ENCODE measurements around the gene CD40LG.

CD40LG gene

DNA sequence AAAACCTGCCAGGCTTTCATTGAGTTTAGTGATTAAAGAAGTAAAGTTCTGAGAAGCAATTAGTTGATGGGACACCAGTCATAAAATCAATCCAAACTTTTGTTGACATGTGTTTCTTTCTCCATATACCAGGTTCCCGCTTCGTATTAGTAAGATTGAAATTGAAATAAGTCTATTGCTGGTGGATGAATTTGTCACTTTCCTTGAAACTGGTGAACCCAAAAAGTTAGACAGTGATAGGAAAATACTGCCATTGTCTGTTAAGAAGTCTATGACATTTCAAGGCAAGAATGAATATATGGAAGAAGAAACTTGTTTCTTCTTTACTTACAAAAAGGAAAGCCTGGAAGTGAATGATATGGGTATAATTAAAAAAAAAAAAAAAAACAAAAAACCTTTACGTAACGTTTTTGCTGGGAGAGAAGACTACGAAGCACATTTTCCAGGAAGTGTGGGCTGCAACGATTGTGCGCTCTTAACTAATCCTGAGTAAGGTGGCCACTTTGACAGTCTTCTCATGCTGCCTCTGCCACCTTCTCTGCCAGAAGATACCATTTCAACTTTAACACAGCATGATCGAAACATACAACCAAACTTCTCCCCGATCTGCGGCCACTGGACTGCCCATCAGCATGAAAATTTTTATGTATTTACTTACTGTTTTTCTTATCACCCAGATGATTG is at the start of gene CD40LG:
TSS of gene CD40LG (plus strand) at position 482 of the 684 bp plus-strand sequence. CDS start at position 573, 91 bp downstream.
- no peaks in the 10 kb centered on the region for H3K36me3 ChIP-seq (ENCODE audit: control insufficient read depth, insufficient read depth, low read length)
- H3K4me3 ChIP-seq (ENCODE audit: low read depth, low read length): no peak within 1 kb of the TSS
- H3K27me3 ChIP-seq (ENCODE audit: control insufficient read depth, insufficient read depth, low read length): no peaks in the 10 kb centered on the region
- H3K9me3 ChIP-seq (ENCODE audit: control insufficient read depth, insufficient read depth, low read length): no peaks in the 10 kb centered on the region
- H3K9ac ChIP-seq (ENCODE audit: low read depth, low read length): no peak within 1 kb of the TSS
- peaks cover 3% of the 10 kb centered on the region for H3K4me1 ChIP-seq (ENCODE audit: control insufficient read depth, insufficient read depth, low read length)

DNA sequence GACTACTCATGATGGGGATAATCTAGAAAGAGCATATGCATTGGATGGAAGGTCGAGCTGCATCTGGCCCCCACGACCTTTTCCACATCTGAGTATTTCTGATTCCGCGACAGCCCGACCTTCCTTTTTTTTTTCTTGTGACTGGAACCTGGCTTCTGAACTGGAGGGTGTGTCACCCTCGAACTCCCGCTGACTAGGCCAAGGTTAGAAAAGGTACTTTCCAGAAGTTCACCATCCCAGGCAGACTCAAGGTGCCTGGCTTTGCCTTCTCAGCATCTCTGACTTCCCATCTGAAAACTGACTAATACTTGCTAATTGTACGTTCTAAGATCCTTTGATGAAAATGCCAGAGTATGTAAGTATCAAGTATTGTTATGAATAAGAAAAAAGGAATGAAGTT is 49.3 kb upstream of the CD40LG start:
- Histone ChIP-seq H3K9me3 (ENCODE audit: control insufficient read depth, insufficient read depth, low read length) (peaks cover 3% of the 10 kb centered on the region), H3K9ac (ENCODE audit: low read depth, low read length) (no peak overlapping the region), H3K4me1 (ENCODE audit: control insufficient read depth, insufficient read depth, low read length) (no peaks in the 10 kb centered on the region), H3K27me3 (ENCODE audit: control insufficient read depth, insufficient read depth, low read length) (no peaks in the 10 kb centered on the region), H3K36me3 (ENCODE audit: control insufficient read depth, insufficient read depth, low read length) (no peaks in the 10 kb centered on the region), H3K4me3 (ENCODE audit: low read depth, low read length) (no peak overlapping the region)

DNA sequence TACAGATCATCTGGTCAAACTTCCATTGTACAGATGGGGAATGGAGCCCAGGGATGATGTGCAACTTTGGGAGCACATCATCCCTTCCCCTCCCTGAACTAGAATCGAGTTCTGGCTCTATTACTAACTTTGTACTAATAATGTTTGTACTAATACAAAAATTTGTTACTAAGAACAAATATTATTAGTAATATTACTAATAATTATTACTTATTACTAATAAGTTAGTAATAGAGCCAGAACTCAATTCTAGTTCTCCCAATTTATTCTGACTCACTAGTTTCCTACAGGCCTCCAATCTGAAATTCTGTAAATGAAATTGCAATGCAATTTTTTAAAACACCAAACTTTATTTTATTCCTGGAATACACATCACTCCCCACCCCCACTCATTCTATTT is 47.9 kb upstream of the CD40LG start:
- Histone ChIP-seq H3K9ac (ENCODE audit: low read depth, low read length) (no peak overlapping the region), H3K9me3 (ENCODE audit: control insufficient read depth, insufficient read depth, low read length) (no peaks in the 10 kb centered on the region), H3K4me3 (ENCODE audit: low read depth, low read length) (no peak overlapping the region), H3K4me1 (ENCODE audit: control insufficient read depth, insufficient read depth, low read length) (no peaks in the 10 kb centered on the region), H3K36me3 (ENCODE audit: control insufficient read depth, insufficient read depth, low read length) (no peaks in the 10 kb centered on the region), H3K27me3 (ENCODE audit: control insufficient read depth, insufficient read depth, low read length) (no peaks in the 10 kb centered on the region)

DNA sequence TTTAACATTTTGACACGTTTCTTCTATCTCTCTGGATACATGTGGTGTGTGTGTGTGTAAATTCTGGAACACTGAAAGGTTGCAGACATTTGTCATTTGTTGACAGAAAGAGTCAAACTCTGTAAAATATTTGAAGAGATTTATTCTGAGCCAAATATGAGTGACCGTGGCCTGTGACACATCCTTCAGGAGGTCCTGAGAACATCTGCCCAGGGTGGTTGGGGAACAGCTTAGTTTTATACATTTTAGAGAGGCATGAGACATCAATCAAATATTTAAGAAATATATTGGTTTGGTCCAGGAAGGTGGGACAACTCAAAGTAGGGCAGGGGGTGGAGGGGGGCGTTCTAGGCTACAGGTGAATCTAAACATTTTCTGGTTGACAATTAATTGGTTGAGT is 40.7 kb upstream of the CD40LG start:
- no peaks in the 10 kb centered on the region for H3K9me3 ChIP-seq (ENCODE audit: control insufficient read depth, insufficient read depth, low read length)
- H3K4me3 ChIP-seq (ENCODE audit: low read depth, low read length): no peak overlapping the region
- H3K9ac ChIP-seq (ENCODE audit: low read depth, low read length): no peak overlapping the region
- H3K4me1 ChIP-seq (ENCODE audit: control insufficient read depth, insufficient read depth, low read length): no peaks in the 10 kb centered on the region
- no peaks in the 10 kb centered on the region for H3K36me3 ChIP-seq (ENCODE audit: control insufficient read depth, insufficient read depth, low read length)
- H3K27me3 ChIP-seq (ENCODE audit: control insufficient read depth, insufficient read depth, low read length): no peaks in the 10 kb centered on the region

DNA sequence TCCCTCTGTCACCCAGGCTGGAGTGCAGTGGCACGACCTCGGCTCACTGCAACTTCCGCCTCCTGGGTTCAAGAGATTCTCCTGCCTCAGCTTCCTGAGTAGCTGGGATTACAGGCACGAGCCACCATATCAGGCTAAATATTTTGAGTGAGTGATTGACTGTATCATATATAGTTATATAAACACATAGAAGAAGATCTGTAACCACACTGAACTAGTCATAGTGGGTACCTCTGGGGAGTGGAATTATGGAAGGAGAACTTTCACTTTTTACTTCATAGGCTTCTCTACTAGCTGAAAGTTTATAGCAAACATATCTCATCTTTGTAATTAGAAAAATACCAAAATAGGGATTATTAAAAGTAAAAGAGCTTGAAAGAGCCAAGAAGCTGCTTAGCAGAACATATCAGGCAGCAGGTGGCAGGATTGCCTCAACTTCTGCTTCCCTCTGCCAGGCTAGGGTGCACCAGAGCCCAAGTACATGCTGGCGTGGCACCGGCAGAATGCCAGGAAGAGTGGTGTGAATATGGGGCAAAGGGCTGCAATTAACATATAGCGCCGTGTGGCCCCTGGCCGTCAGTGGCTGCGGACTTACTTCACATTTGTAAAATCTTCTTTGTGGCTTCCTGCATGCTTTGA is 39.5 kb upstream of the CD40LG start:
- H3K9ac ChIP-seq (ENCODE audit: low read depth, low read length): no peak overlapping the region
- H3K4me1 ChIP-seq (ENCODE audit: control insufficient read depth, insufficient read depth, low read length): no peaks in the 10 kb centered on the region
- no peaks in the 10 kb centered on the region for H3K36me3 ChIP-seq (ENCODE audit: control insufficient read depth, insufficient read depth, low read length)
- H3K9me3 ChIP-seq (ENCODE audit: control insufficient read depth, insufficient read depth, low read length): no peaks in the 10 kb centered on the region
- H3K27me3 ChIP-seq (ENCODE audit: control insufficient read depth, insufficient read depth, low read length): no peaks in the 10 kb centered on the region
- H3K4me3 ChIP-seq (ENCODE audit: low read depth, low read length): no peak overlapping the region

DNA sequence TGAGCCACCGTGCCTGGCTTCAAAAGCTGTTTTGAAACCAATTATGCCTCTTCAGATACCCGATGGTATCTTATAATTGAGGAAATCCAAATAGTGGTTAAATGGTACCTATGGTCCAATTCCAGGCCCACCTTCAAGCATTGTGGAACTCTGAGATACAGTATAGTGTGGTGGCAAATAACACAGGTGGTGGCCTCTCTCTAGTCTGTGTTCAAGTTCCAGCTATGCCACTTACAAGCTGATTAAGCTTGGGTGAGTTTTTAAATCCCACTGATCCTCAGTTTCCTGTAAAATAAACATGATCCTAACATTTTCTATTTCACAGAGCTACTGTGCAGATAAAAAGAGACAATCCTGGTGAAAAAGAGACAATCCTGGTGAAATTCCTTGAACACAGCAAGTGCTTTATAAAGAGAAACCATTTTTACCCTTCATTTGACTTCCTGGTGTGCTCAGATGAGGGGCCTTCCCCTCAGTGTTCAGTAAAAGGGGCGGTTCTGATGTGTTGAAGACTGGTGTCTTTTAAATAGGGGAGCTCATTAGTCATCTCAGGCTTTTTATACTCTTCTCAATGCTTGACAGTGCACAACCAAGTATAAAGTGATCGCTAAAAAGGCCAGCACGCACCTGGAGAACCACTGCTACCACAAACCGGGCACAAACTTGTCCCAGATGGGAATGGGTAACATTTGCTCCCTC is 30.8 kb upstream of the CD40LG start:
- Histone ChIP-seq H3K4me3 (ENCODE audit: low read depth, low read length) (no peak overlapping the region), H3K9me3 (ENCODE audit: control insufficient read depth, insufficient read depth, low read length) (no peaks in the 10 kb centered on the region), H3K9ac (ENCODE audit: low read depth, low read length) (no peak overlapping the region), H3K4me1 (ENCODE audit: control insufficient read depth, insufficient read depth, low read length) (no peaks in the 10 kb centered on the region), H3K27me3 (ENCODE audit: control insufficient read depth, insufficient read depth, low read length) (no peaks in the 10 kb centered on the region), H3K36me3 (ENCODE audit: control insufficient read depth, insufficient read depth, low read length) (no peaks in the 10 kb centered on the region)

DNA sequence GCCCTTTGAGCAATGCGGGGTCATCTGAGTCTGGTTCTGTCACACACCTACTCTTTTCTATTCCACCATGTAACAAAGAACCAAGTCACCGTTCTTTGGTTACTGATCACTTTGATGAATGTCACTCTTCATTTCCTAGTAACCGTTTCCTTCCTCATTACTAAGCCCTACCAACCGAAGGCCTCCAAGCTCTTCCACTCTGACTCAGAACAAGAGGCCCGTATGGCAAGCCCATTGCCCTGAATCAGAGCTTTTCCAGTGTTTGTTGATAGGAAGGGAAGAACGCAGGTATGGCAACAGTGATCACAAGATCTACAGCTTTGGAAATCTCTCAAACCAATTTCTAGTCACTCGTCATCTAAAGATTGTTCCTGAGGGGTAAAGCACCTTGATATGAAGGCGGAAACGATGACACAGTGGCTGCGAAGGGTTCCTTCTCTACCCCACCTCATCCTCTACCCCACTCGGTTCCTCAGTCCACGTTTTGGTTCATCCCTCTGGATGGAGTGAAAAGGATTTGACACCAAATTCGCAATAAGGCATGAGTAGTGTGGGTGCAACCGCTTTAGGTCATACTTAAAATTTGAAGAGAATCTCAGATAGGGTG is 28.0 kb upstream of the CD40LG start:
- Histone ChIP-seq H3K4me1 (ENCODE audit: control insufficient read depth, insufficient read depth, low read length) (no peaks in the 10 kb centered on the region), H3K9me3 (ENCODE audit: control insufficient read depth, insufficient read depth, low read length) (no peaks in the 10 kb centered on the region), H3K27me3 (ENCODE audit: control insufficient read depth, insufficient read depth, low read length) (no peaks in the 10 kb centered on the region), H3K36me3 (ENCODE audit: control insufficient read depth, insufficient read depth, low read length) (no peaks in the 10 kb centered on the region), H3K4me3 (ENCODE audit: low read depth, low read length) (no peak overlapping the region), H3K9ac (ENCODE audit: low read depth, low read length) (no peak overlapping the region)

DNA sequence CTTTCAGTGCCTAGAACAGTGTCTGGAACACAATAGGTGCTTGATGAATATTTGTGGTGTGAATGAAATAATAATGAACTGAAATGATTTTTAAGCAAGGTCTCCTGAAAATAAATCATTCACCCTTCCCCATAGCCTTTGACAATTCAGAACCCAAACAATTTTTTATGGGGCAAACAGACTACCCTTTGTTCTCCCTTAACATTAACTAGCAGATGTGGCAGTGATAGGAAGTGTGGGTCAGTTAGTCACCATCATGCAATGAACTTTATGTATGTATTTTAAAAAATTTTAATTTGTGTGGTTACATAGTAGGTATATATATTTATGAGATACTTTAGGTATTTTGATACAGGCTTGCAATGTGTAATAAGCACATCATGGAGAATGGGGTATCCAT is 27.2 kb upstream of the CD40LG start:
- Histone ChIP-seq H3K27me3 (ENCODE audit: control insufficient read depth, insufficient read depth, low read length) (no peaks in the 10 kb centered on the region), H3K9ac (ENCODE audit: low read depth, low read length) (no peak overlapping the region), H3K4me3 (ENCODE audit: low read depth, low read length) (no peak overlapping the region), H3K9me3 (ENCODE audit: control insufficient read depth, insufficient read depth, low read length) (no peaks in the 10 kb centered on the region), H3K4me1 (ENCODE audit: control insufficient read depth, insufficient read depth, low read length) (no peaks in the 10 kb centered on the region), H3K36me3 (ENCODE audit: control insufficient read depth, insufficient read depth, low read length) (no peaks in the 10 kb centered on the region)

DNA sequence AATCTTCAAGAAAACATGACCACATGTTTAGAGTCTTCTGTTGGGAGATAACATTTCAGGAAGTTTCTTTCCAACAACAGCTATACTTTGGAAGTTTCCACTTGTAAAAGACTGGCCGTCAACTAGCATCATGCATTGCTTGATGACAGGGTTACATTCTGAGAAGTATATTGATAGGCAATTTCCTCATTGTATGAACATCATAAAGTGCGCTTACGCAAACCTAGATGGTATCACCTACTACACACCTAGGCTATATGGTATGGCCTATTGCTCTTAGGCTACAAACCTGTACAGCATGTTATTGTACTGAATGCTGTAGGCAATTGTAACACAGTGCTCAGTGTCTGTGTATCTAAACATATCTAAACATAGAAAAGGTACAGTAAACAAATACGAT is 25.4 kb upstream of the CD40LG start:
- no peak overlapping the region for H3K9ac ChIP-seq (ENCODE audit: low read depth, low read length)
- H3K9me3 ChIP-seq (ENCODE audit: control insufficient read depth, insufficient read depth, low read length): no peaks in the 10 kb centered on the region
- no peaks in the 10 kb centered on the region for H3K27me3 ChIP-seq (ENCODE audit: control insufficient read depth, insufficient read depth, low read length)
- H3K36me3 ChIP-seq (ENCODE audit: control insufficient read depth, insufficient read depth, low read length): no peaks in the 10 kb centered on the region
- no peaks in the 10 kb centered on the region for H3K4me1 ChIP-seq (ENCODE audit: control insufficient read depth, insufficient read depth, low read length)
- H3K4me3 ChIP-seq (ENCODE audit: low read depth, low read length): no peak overlapping the region

DNA sequence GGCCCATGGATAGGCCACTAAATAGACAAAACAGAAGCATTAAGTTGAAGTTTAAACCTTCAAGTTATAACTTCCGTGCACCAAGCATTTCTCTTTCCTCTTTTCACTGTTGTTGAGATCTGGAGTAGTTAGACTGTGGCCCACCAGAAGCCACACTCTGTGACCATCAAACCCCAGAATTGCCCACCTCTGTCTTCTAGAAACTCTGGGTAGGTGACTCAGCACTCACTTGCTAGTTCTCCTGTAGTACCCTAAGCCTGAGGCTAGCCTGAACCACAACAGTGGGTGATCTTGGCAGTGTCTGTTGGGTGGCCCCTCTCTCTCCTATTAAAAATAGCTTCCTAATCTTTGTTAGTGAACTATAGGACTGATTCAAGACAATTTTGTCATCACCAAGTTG is 24.6 kb upstream of the CD40LG start:
- Histone ChIP-seq H3K27me3 (ENCODE audit: control insufficient read depth, insufficient read depth, low read length) (no peaks in the 10 kb centered on the region), H3K9me3 (ENCODE audit: control insufficient read depth, insufficient read depth, low read length) (no peaks in the 10 kb centered on the region), H3K36me3 (ENCODE audit: control insufficient read depth, insufficient read depth, low read length) (no peaks in the 10 kb centered on the region), H3K9ac (ENCODE audit: low read depth, low read length) (no peak overlapping the region), H3K4me1 (ENCODE audit: control insufficient read depth, insufficient read depth, low read length) (no peaks in the 10 kb centered on the region), H3K4me3 (ENCODE audit: low read depth, low read length) (no peak overlapping the region)

DNA sequence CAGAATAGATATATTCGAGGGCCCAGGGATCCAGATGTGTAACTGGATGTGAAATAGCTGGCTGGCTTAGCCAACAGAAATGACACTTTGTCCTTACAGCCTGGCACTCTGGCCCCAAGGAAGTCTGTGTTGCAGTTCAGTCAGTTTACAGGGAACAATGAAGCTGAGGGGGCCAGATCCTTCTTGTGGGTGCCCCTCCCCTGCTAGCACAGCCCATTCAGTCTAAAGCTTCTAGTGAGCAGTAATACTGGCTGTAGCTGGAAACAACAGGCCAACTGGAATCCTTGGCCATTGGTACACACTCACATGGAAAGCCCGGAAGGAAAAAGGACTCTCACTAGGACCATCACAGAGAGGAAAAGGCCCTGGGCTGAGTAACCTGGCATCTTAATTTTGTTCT is 22.7 kb upstream of the CD40LG start:
- H3K27me3 ChIP-seq (ENCODE audit: control insufficient read depth, insufficient read depth, low read length): no peaks in the 10 kb centered on the region
- no peak overlapping the region for H3K4me3 ChIP-seq (ENCODE audit: low read depth, low read length)
- no peak overlapping the region for H3K9ac ChIP-seq (ENCODE audit: low read depth, low read length)
- H3K4me1 ChIP-seq (ENCODE audit: control insufficient read depth, insufficient read depth, low read length): no peaks in the 10 kb centered on the region
- H3K36me3 ChIP-seq (ENCODE audit: control insufficient read depth, insufficient read depth, low read length): no peaks in the 10 kb centered on the region
- no peaks in the 10 kb centered on the region for H3K9me3 ChIP-seq (ENCODE audit: control insufficient read depth, insufficient read depth, low read length)

DNA sequence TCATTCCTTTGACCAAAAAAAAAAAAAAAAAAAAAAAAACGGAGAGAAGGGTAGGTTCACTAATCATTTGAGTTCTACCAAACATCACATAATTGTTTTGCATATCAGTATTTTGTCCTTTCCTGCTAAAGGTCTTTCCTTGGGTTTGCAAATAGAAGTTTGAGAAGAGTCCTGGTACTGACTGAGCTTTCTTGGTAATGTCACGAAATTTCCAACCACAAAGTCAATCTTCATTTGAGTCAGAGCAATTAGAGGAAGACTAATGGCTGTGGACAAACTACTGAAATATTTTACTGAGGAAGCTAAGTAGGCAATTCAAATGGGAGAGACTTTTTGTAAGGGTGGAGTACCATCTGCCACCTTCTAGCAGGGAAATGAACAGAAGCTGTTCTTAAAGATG is 21.7 kb upstream of the CD40LG start:
- Histone ChIP-seq H3K27me3 (ENCODE audit: control insufficient read depth, insufficient read depth, low read length) (no peaks in the 10 kb centered on the region), H3K36me3 (ENCODE audit: control insufficient read depth, insufficient read depth, low read length) (no peaks in the 10 kb centered on the region), H3K9me3 (ENCODE audit: control insufficient read depth, insufficient read depth, low read length) (no peaks in the 10 kb centered on the region), H3K9ac (ENCODE audit: low read depth, low read length) (no peak overlapping the region), H3K4me1 (ENCODE audit: control insufficient read depth, insufficient read depth, low read length) (no peaks in the 10 kb centered on the region), H3K4me3 (ENCODE audit: low read depth, low read length) (no peak overlapping the region)
